Measurements from ENCODE around the gene SLC22A15. TPM values are rescaled to one million over a fixed set of nuclear protein-coding genes. Genes with fewer than 3 reads are reported as not detected.

Gene SLC22A15
- total RNA-seq, 2 experiments from 2014 or later: 0.07 to 0.25 TPM

- intact Hi-C loops (cut with micrococcal nuclease): no loop called here
- Mint-ChIP-seq H3K9me3 (peaks cover 19% of the 10 kb centered on the region), H3K4me3 (no peak overlapping the region), H3K36me3 (ENCODE audit: low read depth) (peaks cover 3% of the 10 kb centered on the region), H3K27ac (no peak overlapping the region), H3K27me3 (peaks cover 19% of the 10 kb centered on the region), H3K4me1 (ENCODE audit: low read depth) (no peaks in the 10 kb centered on the region)
- POLR2A ChIA-PET: no interaction called here
- CTCF ChIA-PET: no interaction called here
- DNase-seq (no peak), ATAC-seq (no peak)
- TF ChIP-seq CTCF (IDR thresholded peaks at IDR 0.05): no peak
Observed at GRCh38 chr1:116092752-116093489, 116.6 kb downstream of the SLC22A15 start.

- Mint-ChIP-seq H3K4me3 (no peak overlapping the region), H3K9me3 (peaks cover 7% of the 10 kb centered on the region), H3K36me3 (ENCODE audit: low read depth) (peaks cover 3% of the 10 kb centered on the region), H3K4me1 (ENCODE audit: low read depth) (no peaks in the 10 kb centered on the region), H3K27me3 (peaks cover 8% of the 10 kb centered on the region), H3K27ac (no peak overlapping the region)
- POLR2A ChIA-PET: no interaction called here
- DNase-seq: no peak
- intact Hi-C loops (cut with micrococcal nuclease): no loop called here
- ATAC-seq: no peak
- TF ChIP-seq CTCF (IDR thresholded peaks at IDR 0.05): no peak
- CTCF ChIA-PET: no interaction called here
Observed at GRCh38 chr1:116095027-116095426, 118.7 kb downstream of the SLC22A15 start.

GRCh38 chr1:116096013-116096618 lies 119.8 kb downstream of the SLC22A15 start:
- H3K9me3 Mint-ChIP-seq: no peaks in the 10 kb centered on the region
- CTCF ChIA-PET: no interaction called here
- POLR2A ChIA-PET: no interaction called here
- ATAC-seq (no peak), DNase-seq (no peak)
- intact Hi-C loops (cut with micrococcal nuclease): no loop called here
- no peaks in the 10 kb centered on the region for H3K36me3 Mint-ChIP-seq (ENCODE audit: low read depth)
- H3K27ac Mint-ChIP-seq: no peak overlapping the region
- H3K4me1 Mint-ChIP-seq (ENCODE audit: low read depth): no peaks in the 10 kb centered on the region
- TF ChIP-seq CTCF (IDR thresholded peaks at IDR 0.05): no peak
- H3K4me3 Mint-ChIP-seq: no peak overlapping the region
- H3K27me3 Mint-ChIP-seq: peaks cover 8% of the 10 kb centered on the region

- Mint-ChIP-seq H3K27ac (no peak overlapping the region), H3K4me1 (ENCODE audit: low read depth) (no peaks in the 10 kb centered on the region), H3K36me3 (ENCODE audit: low read depth) (no peaks in the 10 kb centered on the region), H3K4me3 (no peak overlapping the region), H3K9me3 (no peaks in the 10 kb centered on the region), H3K27me3 (peaks cover 9% of the 10 kb centered on the region)
- DNase-seq: no peak
- POLR2A ChIA-PET: no interaction called here
- no peak for TF ChIP-seq CTCF (IDR thresholded peaks at IDR 0.05)
- CTCF ChIA-PET: no interaction called here
- intact Hi-C loops (cut with micrococcal nuclease): no loop called here
- no peak for ATAC-seq
Observed at GRCh38 chr1:116097626-116098025, 121.3 kb downstream of the SLC22A15 start.

- Mint-ChIP-seq H3K27ac (no peak overlapping the region), H3K9me3 (no peaks in the 10 kb centered on the region), H3K36me3 (ENCODE audit: low read depth) (no peaks in the 10 kb centered on the region), H3K4me1 (ENCODE audit: low read depth) (no peaks in the 10 kb centered on the region), H3K4me3 (no peak overlapping the region), H3K27me3 (peaks cover 7% of the 10 kb centered on the region)
- intact Hi-C loops (cut with micrococcal nuclease): no loop called here
- no peak for TF ChIP-seq CTCF (IDR thresholded peaks at IDR 0.05)
- ATAC-seq: no peak
- ChIA-PET CTCF (interaction anchor here (1.6 kb wide), 1 partner anchor 11 kb away, joined by 5 read pairs; no protein-coding TSS in a partner anchor), POLR2A (no interaction called here)
- DNase-seq: no peak
Observed at GRCh38 chr1:116099379-116099778, 123.1 kb downstream of the SLC22A15 start.
